GM11168 (cell line): ENCODE measurements around the gene VEPH1.

Experiments
- in situ Hi-C: fragments of 300-500 bp; cut with MboI; formaldehyde crosslinking; loops from one replicate; pipeline ENCODE4 v1.12.0; 2022; ENCODE audit warnings: low sequenced_read_pairs; ENCODE audit not compliant: unreplicated experiment

Gene VEPH1

GRCh38 chr3:157394411-157394810 is 108.8 kb downstream of the VEPH1 start:
- in situ Hi-C loops: no loop called here

DNA sequence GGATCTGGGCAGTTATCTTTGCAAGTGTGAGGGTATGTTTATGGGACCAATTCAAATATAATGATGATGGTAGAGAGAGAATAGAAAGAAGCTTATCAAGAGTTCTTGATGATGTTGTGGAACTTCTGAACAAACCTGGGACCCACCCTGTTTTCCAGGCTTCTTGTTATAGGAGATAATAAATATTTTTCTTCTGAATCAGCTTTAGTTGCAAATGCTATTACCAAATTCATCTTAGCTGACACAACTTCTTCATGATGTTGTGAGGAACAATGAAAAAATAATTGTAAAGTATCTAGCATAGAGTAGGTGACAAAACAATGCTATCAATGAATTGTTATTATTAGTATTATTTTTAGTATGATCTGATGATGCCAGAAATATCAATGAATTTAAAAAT is 110.1 kb downstream of the VEPH1 start:
- in situ Hi-C loops: no loop called here

DNA sequence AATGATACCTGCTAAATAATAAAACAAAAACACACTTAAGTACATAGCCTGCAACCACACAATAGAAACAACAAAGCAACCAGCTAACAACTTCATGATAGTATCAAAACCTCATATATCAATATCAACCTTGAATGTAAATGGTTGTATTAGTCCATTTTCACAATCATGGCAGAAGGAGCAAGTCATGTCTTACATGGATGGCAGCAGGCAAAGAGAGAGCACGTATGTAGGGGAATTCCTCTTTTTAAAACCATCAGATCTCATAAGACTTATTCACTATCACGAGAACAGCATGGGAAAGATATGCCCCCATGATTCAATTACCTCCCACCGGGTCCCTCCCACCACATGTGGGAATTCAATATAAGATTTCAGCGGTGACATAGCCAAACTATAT is 111.1 kb downstream of the VEPH1 start:
- in situ Hi-C loops: no loop called here

DNA sequence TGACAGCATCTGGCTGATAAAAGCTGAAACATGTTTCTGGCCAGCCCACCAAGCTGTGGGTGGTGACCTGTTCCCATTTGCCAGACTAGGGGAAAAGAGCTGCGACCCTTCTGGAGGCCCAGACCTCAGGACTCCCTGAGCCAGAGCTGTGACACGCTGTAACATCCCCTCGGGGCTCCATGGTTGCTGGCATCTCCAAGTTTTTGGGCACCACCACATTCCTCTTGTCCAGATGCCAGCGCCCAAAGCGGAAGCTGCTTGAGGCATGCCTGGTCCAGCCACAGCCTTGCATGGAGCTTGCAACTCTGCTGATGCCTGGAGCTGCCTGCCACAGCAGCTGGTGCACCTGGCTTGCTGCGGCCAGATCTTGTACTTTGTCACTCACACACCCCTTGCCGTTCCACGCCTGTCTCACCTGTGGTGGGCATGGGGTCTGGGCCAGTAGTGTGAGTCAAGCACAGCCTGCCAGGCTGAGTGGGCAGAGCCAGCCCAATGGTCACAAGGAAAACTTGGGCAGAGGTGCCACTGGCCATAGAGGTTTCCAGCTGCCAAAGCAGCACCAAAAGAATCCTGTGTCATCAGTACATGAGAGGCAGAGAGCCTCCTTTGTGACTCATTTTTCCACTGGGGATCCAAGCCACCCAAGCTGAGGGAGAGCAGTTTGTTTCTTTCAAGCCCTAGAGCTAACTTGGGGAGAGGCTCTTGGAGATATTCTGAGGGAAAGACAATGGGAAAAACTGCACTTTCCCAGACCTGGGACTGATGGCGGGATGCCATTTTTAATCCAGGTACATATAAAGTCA is 112.3 kb downstream of the VEPH1 start:
- in situ Hi-C loops: no loop called here

GRCh38 chr3:157388976-157389375 is 114.2 kb downstream of the VEPH1 start:
- in situ Hi-C loops: no loop called here

GRCh38 chr3:157387708-157388435 is 115.3 kb downstream of the VEPH1 start:
- in situ Hi-C loops: no loop called here

GRCh38 chr3:157384491-157384890 is 118.7 kb downstream of the VEPH1 start:
- in situ Hi-C loops: no loop called here

GRCh38 chr3:157384031-157384430 is 119.2 kb downstream of the VEPH1 start:
- in situ Hi-C loops: no loop called here

DNA sequence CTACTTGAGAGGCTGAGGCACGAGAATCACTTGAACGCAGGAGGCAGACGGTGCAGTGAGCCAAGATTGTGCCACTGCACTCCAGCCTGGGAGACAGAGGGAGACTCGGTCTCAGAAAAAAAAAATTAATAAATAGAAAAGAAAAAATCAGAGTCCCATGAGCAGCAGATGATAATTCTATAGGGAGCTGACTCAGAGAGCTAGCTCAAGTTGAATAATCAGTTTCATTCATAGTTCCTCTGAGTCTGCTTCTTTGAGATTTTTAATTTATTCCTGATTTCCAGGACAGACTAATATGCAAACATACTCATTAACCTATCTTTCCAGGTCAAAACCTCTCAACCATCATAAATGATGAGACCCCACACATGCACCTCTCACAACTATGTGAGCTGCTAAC is 121.6 kb downstream of the VEPH1 start:
- in situ Hi-C loops: no loop called here

DNA sequence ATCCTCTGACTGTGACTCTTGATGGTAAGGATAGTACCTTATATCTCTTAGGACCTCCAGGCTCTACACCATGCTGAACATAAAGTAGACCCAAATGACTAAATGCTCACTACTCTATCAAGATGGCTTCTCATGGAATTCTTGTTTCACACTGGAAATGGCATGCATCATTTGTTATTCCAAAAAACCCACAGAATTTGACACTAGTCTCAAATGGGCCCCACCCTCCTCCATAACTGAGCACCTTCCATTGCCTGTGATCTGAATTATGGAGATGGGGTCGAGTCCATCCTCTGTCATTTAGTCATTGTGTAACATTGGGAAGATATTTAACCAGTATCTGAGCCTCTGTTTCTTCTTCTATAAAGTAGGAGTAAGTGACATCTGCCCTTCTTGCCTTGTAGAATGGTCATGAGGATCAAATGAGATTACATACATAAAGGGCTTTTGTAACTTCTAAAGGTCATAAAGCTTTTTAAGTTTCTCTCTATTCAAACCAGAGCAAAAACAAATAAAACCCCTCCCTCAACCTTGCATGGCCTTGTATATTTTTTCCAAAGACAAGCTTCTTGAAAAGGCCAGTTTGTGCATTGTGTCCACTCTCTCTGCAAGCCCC is 123.6 kb downstream of the VEPH1 start:
- in situ Hi-C loops: no loop called here

- in situ Hi-C loops: no loop called here
Observed at GRCh38 chr3:157376603-157377300, 126.5 kb downstream of the VEPH1 start.

GRCh38 chr3:157375342-157375986 is 127.8 kb downstream of the VEPH1 start:
- in situ Hi-C loops: no loop called here

GRCh38 chr3:157374933-157375332 is 128.3 kb downstream of the VEPH1 start:
- in situ Hi-C loops: no loop called here

- in situ Hi-C loops: no loop called here
Observed at GRCh38 chr3:157373783-157374182, 129.4 kb downstream of the VEPH1 start.

- in situ Hi-C loops: no loop called here
Observed at GRCh38 chr3:157370867-157371266, 132.3 kb downstream of the VEPH1 start.

GRCh38 chr3:157369727-157370421 is 133.3 kb downstream of the VEPH1 start:
- in situ Hi-C loops: no loop called here

- in situ Hi-C loops: no loop called here
Observed at GRCh38 chr3:157368171-157368570, 135.0 kb downstream of the VEPH1 start.

- in situ Hi-C loops: no loop called here
Observed at GRCh38 chr3:157363393-157363792, 139.8 kb downstream of the VEPH1 start.

- in situ Hi-C loops: no loop called here
Observed at GRCh38 chr3:157362348-157362747, 140.9 kb downstream of the VEPH1 start.

DNA sequence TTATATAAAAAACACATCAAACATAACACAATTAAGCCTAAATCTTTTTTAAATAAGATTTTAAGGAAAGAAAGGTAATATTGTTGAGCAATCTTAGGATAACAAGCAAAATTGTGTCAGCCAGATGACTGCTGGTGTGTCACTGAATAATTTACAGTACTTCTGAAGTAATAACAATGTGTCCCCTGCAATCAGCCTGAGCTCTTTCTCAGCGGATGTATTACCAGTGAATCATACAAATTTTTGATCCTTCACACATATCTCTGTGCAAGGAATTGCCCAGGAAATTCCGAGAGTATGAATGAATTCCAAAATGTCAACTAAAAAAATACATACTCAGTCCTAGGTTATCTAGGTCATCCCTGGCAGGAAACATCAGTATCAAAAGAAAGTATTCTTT is 143.2 kb downstream of the VEPH1 start:
- in situ Hi-C loops: no loop called here
